Colonic mucosa (tissue), 4 donors: ENCODE results near the gene DLGAP1. TPM values are rescaled to one million over a fixed set of nuclear protein-coding genes. Genes with fewer than 3 reads are reported as not detected.

Experiments used
- DNase-seq: peaks from one replicate; pipeline ENCODE4 v3.0.0-alpha.2; 2020
- H3K27ac ChIP-seq: fragments of 200-600 bp; one replicate; pipeline ENCODE4 v1.8.0; 2021
- H3K27me3 ChIP-seq: fragments of 200-600 bp; one replicate; pipeline ENCODE4 v1.8.0; 2021
- H3K36me3 ChIP-seq: fragments of 200-600 bp; one replicate; pipeline ENCODE4 v1.8.0; 2021
- H3K4me1 ChIP-seq: fragments of 200-600 bp; one replicate; pipeline ENCODE4 v1.8.0; 2021; ENCODE audit warnings: mild to moderate bottlenecking
- H3K4me3 ChIP-seq: fragments of 200-600 bp; one replicate; pipeline ENCODE4 v1.8.0; 2021
- H3K9ac ChIP-seq, 2 donors: one replicate each; pipeline ENCODE4 v1.7.0; 2013; ENCODE audit warnings: control low read depth in 2 of 2, low read depth in 2 of 2, low read length in 2 of 2
- H3K9me3 ChIP-seq: fragments of 200-600 bp; one replicate; pipeline ENCODE4 v1.8.0; 2021
- intact Hi-C: fragments of 100-400 bp; cut with DNase I; formaldehyde crosslinking; loops from one replicate; pipeline ENCODE4 v1.14.1; 2022
- total RNA-seq, 2 donors: library from RNA; stranded (reverse); fragmentation: NEBNext Ultra II Directional in 1 of 2; extraction: Animal tissue kit (Norgen Biotek cat#: 25700) in 1 of 2; gene quantifications; one replicate each; pipeline ENCODE4 v1.2.1, GENCODE V29; 2021
- TF ChIP-seq, protein P1 (sequence below): fragments of 200-600 bp; IDR thresholded peaks from one replicate; pipeline ENCODE4 v1.8.0; 2022; ENCODE audit warnings: antibody characterized with exemption, mild to moderate bottlenecking
- donor health status: healthy.
- donor health status: DM: no; HTN: no; CAD: no.
- donor health status: DM: no; HTN: no; CAD: no.

Gene DLGAP1
- total RNA-seq, 2 donors from 2014 or later = 0.25 to 0.50 TPM

DNA sequence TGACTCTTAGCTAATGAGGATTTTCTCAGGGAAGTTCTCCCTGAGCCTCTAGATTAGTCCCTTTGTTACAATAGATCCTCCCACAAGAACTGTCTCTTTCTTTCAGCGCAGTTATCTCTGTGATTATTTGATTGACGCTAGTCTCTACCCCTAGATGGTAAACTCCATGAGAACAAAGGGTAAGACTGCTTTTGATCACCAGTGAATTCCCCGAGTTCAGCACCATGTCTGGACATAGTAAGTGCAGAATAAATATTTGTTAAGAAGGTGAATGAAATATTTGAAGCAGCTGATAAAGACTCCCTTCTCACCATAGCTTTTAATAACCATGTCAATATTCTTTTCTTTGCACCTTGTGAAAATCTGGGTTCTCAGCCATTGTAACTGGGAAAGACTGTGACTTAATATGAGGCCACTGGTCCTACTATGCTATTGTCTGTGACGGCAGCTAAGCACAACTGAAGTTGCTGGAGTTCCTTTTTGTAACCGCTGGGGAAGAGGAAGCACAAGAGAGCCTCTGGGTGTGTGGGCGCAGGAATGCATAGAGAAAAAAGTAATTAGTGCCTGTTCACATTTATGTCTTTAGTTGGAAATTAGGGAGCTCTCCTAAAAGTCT is 790.4 kb downstream of the DLGAP1 start:
- no peaks in the 10 kb centered on the region for H3K9me3 ChIP-seq
- DNase-seq = no peak
- no peaks in the 10 kb centered on the region for H3K36me3 ChIP-seq
- peaks cover 5% of the 10 kb centered on the region for H3K4me1 ChIP-seq
- intact Hi-C loops = loop anchor here (5.0 kb wide), 4 partner anchors 72 to 382 kb away; no protein-coding TSS in a partner anchor
- peak overlapping the region; percentile 72 for H3K27ac ChIP-seq
- H3K4me3 ChIP-seq = no peak overlapping the region
- peak overlapping the region in 1 of 2 donors; percentile 48 for H3K9ac ChIP-seq
- H3K27me3 ChIP-seq = no peaks in the 10 kb centered on the region
- TF ChIP-seq, protein P1, sequence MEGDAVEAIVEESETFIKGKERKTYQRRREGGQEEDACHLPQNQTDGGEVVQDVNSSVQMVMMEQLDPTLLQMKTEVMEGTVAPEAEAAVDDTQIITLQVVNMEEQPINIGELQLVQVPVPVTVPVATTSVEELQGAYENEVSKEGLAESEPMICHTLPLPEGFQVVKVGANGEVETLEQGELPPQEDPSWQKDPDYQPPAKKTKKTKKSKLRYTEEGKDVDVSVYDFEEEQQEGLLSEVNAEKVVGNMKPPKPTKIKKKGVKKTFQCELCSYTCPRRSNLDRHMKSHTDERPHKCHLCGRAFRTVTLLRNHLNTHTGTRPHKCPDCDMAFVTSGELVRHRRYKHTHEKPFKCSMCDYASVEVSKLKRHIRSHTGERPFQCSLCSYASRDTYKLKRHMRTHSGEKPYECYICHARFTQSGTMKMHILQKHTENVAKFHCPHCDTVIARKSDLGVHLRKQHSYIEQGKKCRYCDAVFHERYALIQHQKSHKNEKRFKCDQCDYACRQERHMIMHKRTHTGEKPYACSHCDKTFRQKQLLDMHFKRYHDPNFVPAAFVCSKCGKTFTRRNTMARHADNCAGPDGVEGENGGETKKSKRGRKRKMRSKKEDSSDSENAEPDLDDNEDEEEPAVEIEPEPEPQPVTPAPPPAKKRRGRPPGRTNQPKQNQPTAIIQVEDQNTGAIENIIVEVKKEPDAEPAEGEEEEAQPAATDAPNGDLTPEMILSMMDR = no peak

- H3K9ac ChIP-seq = no peak overlapping the region
- TF ChIP-seq, protein P1 = no peak
- no peaks in the 10 kb centered on the region for H3K36me3 ChIP-seq
- intact Hi-C loops = no loop called here
- H3K27me3 ChIP-seq = no peaks in the 10 kb centered on the region
- no peaks in the 10 kb centered on the region for H3K9me3 ChIP-seq
- no peak overlapping the region for H3K4me3 ChIP-seq
- no peak for DNase-seq
- H3K4me1 ChIP-seq = peaks cover 5% of the 10 kb centered on the region
- peak overlapping the region; percentile 72 for H3K27ac ChIP-seq
Measured at GRCh38 chr18:3663870-3664512, 791.1 kb downstream of the DLGAP1 start.

GRCh38 chr18:3661989-3662388 is 793.1 kb downstream of the DLGAP1 start:
- TF ChIP-seq, protein P1 = no peak
- Histone ChIP-seq H3K4me1 (peaks cover 5% of the 10 kb centered on the region), H3K27ac (no peak overlapping the region), H3K27me3 (no peaks in the 10 kb centered on the region), H3K4me3 (no peak overlapping the region), H3K36me3 (no peaks in the 10 kb centered on the region), H3K9ac (no peak overlapping the region), H3K9me3 (no peaks in the 10 kb centered on the region)
- intact Hi-C loops = no loop called here
- DNase-seq = no peak

DNA sequence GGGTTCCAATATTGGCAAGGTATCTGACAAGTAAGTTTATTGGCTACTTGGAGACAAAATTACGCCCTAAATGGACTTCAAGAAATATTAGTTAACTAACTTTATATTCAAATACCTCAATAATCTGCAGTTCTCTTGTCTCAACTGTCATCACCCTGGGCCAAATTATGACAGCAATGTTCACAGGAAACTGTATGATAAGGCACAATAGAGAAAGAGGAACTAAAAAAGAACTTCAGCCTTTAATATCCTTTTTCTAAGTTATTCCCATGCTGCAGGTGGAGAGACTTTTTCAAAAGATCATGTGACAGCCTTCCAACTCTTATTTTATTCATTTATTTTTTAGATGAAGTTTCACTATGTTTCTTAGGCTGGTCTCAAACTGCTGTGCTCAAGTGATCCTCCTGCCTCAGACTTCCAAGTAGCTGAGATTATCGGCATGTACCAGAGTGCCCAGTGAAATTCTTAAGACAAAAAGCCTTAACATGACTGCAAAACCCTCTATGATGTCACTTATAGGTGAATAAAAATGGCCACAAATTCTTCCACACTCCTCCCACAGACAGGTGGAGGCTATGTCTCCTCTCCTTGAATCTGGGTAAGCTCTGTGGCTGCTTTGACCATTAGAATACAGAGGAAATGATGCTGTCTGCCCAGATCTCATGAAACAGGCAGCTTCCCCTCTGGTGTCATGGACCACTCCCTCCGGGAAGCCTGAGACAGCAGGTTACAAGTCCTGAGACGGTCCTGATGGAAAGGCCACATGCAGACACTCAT is 794.2 kb downstream of the DLGAP1 start:
- Histone ChIP-seq H3K36me3 (no peaks in the 10 kb centered on the region), H3K4me1 (peaks cover 5% of the 10 kb centered on the region), H3K9ac (no peak overlapping the region), H3K27me3 (no peaks in the 10 kb centered on the region), H3K4me3 (no peak overlapping the region), H3K9me3 (no peaks in the 10 kb centered on the region), H3K27ac (peak overlapping the region; percentile 38)
- intact Hi-C loops = no loop called here
- no peak for DNase-seq
- TF ChIP-seq, protein P1 = no peak

DNA sequence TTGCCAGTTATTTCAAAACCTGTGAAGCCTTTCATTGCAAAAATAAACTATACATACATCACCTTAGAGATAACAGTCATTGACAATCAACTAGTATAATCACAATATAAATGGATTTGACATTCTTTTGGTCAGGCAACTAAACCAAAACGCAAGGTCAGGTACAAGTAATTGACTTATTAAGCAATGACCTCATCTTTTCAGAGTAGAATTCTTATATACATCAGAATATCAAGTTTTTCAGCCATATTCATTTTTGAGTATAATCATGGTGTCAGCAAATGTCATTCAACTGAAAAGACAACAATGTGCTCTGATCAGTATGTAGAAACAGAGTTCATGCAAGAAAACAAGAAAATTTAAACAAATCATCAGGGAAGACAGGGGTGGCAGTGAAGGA is 796.6 kb downstream of the DLGAP1 start:
- Histone ChIP-seq H3K4me3 (no peak overlapping the region), H3K36me3 (no peaks in the 10 kb centered on the region), H3K27ac (no peak overlapping the region), H3K9ac (no peak overlapping the region), H3K27me3 (no peaks in the 10 kb centered on the region), H3K4me1 (no peaks in the 10 kb centered on the region), H3K9me3 (no peaks in the 10 kb centered on the region)
- TF ChIP-seq, protein P1 = no peak
- DNase-seq = no peak
- intact Hi-C loops = no loop called here
